ENCODE data around the gene C1RL.

The C1RL gene

DNA sequence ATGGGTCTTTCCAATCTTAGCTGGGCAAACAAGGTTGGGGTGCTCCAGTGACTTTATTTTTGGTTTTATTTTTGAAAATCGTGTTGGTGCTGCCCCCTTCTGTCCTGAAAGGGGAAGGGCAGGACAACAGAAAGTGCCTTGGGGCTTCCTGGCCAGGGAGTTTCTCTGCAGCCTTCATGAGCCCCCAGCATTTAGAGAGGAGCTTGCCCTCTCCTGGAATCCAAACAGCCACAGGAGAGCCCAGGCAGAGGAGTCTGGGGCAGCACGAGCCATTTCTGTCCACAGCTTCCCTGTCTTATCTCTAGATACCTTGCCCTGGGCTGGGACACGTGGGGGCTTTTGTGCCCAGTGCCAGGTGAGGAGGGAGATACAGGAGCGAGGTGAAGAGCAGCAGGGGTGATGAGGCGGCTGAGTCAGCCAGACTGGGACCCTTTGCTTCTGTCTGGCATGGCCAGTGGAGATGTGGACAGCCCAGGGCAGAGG, 4.4 kb upstream of the C1RL start:
- peak; percentile 40 for DNase-seq

GRCh38 chr12:7112041-7112440, 3.0 kb upstream of the C1RL start:
- no peak for DNase-seq

- no peak for DNase-seq
Observed at GRCh38 chr12:7110661-7111060, 1.6 kb upstream of the C1RL start.

- no peak for DNase-seq
Observed at GRCh38 chr12:7109572-7109920, 532 bp upstream of the C1RL start.

GRCh38 chr12:7108003-7108795, 815 bp downstream of the C1RL start:
- DNase-seq: peak; percentile 67

DNA sequence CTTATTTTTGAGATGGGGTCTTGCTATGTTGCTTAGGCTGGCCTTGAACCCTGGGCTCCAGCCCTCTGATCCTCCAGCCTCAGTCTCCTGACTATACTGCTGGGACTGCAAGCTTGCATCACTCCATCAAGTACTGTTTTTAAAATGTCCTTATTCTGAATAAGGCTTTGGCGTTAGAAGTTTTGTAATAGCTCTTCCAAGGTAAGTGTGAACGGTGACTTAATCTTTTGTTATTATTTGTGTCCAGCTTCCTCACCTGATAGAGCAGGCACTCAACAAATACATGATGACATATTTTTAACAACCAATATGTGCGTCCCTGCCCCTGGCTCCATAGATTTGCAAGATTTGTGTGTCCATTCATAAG, 1.4 kb downstream of the C1RL start:
- no peak for DNase-seq

DNA sequence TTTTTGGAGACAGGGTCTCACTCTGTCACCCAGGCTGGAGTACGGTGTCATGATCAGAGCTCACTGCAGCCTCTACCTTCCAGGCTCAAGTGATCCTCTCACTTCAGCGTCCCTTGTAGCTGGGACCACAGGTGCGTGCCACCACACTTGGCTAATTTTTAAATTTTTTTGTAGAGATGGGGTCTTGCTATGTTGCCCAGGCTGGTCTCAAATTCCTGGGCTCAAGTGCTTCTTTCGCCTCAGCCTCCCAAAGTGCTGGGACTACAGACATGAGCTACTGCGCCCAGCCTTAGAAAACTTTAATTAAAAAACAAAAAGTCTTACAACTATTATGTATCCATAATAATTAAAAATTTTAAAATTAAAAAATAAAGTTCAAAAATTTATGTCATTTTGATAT, 1.8 kb downstream of the C1RL start:
- peak; percentile 7 for DNase-seq

DNA sequence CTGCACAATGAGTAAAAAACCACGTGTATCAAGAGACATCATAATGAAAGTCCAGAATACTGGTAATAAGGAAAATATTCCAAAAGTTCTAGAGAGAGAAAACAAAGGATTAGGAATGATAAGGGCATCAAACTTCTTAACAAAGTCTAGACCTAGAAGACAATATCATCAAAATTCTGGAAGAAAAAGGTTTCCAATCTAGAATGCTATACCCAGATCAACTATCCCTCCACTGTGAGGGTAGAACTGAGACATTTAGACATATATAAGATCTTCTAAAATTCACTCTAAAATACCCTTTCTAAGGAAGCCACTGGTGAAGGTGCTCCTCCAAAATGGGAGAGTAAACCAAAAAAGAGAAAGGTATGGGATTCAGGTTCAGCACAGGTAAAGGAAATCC, 2.9 kb downstream of the C1RL start:
- DNase-seq: no peak

DNA sequence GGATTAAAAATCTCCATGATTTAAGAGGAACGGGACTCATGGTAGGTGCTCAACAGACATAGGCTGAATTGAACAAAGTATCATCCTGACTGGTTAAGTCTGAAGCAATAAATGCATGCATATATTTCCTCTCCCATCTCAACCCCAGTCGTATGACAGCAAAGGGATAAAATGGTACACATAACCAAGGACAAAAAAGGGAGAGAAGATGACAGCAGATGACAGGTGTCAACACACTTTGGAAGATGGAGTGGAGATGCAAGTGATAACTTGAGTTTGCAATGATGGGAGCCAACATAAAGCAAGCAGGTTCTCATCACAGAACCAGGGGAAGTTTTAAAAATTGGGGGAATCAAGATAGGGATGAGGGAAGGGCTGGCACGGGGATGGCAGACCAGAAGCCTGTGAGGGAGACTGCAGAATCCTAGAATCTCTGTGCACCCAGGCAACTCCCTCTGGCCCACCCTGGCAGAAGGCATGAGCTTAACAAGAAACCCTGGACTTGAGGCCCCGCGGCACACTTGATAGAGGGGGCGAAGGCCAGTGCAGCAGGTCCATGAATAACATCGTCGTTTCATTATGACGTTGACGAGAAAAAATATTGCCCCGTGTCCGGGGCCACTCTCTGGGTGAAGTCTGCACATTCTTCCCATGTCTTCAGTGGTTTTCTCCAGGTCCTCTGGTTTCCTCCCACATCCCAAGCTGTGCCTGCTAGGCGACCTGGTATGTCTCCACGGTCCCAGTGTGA, 5.0 kb downstream of the C1RL start:
- DNase-seq: peak; percentile 4

GRCh38 chr12:7102582-7102981, 6.4 kb downstream of the C1RL start:
- DNase-seq: no peak

DNA sequence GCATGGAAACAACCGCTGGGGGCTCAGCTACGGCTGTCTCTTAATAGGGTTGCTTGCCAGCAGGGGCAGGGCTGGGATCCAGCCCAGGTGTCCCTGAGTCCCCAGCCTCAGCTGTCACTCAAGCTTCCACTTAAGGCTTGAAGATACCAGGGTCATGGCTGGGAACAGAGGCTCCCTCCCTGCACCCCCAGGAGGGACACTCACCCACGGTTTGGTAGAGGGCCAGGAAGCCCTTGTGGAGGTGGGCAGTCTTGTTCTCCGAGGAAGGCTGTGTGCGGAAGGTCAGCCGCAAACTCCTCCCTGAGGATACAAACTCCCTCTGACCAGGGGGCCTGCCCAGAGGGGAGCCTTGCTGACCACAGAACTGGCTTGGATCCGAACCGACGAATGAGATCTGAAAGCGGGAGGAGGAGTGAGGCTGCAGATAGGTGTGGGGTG, 7.3 kb downstream of the C1RL start:
- DNase-seq: peak; percentile 6

- peak; percentile 1 for DNase-seq
Observed at GRCh38 chr12:7101047-7101693, 7.8 kb downstream of the C1RL start.

DNA sequence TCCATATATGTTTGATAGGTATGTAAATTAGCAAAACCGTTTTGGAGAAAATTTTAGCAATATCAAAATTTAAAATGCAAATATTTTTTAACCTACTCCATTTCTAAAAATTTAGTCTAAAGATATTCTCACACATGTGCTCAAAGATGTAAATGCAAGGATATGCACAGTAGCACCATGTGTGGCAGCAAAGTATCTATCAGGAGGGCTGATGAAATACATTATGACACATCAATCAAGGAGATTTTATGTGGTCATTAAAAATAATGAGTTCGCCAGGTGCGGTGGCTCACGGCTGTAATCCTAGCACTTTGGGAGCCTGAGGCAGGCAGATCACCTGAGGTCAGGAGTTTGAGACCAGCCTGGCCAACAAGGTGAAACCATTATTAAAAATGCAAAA, 8.8 kb downstream of the C1RL start:
- DNase-seq: no peak

DNA sequence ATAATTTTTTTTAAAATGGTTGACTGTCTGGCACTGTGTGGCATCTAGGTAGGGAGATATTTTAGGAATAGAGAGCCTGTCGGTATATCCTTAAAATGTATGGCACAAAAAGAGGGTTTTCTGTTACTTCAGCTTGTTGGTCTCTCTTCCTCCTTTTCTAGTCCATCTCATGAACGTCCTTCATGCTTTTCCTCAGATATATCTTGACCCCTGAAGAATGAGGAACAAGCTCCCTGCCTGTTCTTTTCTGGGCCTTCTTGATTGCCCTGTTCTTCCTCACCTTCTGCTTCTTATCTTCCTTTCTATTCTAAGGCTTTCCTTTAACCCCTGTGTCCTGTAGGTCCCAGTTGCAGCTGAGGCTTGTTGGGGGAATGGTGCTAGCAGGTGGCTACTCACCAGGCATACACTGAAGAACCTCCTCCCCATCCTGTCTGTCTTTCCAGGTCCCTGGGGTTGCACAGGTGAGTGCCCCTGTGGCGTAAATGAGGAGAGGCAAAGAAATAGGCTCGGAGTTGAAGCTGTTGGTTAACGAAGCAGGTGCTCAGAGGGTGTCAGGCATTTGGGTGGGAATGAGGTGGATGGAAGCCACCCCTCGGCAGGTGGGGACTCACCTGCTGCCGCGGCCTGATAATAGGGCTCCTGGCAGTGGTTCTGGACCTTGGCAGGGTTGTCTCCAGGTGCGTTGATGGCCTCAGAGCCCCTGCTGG, 9.6 kb downstream of the C1RL start:
- DNase-seq: peak; percentile 13

DNA sequence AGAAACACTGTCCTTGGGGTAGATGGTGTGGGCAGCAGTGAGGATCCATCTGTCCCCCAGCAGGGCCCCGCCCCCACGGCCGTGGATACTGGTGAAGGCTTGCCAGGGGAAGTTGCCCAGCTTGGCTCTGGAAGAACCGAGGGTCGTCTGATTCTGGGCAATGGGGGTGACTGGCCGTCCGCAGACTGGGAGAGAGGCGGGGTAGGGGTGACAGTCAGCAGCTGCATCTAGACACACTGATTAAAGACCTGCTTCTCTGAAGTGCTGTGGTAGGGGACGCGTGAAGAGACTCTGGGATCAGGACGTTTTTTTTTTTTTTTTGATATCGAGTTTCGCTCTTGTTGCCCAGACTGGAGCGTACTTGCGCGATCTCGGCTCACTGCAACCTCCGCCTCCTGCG, 12.0 kb downstream of the C1RL start:
- DNase-seq: no peak

DNA sequence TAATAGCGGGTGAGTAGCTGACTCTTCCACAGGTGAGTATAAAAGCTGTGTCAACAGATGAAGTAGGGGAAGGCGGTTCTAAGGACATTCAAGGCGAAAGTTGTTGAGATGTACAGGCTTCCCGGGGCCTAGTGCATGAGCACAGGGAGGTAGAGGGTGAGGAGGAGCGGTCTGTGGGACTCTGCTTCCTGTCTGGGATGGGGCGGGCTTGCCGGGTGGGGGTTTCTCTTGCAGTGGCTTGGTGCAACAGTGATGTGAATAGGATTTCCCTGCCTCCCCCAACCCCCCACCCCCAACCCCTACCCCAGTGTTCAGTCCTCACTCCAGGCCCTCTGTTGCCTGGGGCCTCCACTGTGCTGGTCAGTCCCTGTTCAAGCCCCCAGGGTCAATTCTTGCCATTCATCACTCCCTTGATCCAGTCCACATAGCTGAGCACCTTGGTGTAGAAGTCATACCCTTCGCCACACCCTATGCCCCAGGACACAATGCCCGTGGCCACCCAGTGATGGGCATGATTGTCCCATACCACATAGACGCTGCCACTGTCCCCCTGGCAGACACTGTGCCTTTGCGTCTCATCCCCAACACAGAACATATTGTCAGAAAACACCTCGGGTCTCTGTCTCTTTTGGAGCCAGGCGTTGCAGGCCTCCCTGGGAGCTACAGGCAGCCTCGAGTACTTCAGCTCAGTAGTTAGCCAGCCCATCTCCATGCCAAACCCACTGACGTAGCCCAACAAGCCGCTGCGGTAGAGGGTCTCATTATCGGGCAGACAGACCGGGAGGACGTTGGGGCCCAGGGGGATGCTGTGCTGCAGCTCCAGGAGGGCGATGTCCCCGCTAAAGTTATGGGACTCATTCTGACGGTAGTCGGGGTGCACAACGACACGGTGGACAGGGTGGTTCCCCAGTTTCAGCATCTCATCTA, 12.7 kb downstream of the C1RL start:
- no peak for DNase-seq

DNA sequence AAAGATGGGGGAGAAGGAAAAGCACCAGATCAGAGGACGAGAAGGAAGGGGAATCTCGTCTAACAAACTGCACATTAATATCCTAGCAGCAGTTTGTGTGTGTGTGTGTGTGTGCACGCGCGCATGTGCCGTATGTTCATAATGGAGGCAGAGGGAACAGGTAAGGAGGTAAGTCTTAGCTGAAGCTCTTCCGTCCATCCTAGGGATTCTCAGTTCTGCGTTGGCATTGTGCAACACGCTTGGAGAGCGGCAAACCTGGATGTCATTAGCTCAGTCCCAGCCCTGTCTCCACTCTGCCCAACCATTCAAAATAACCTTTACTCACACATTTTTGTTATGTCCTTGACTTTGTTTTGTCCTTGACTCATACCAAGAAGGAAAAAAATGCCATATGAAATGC, 15.1 kb downstream of the C1RL start:
- DNase-seq: no peak

- DNase-seq: no peak
Observed at GRCh38 chr12:7093486-7093885, 15.5 kb downstream of the C1RL start.

GRCh38 chr12:7092986-7093460, 16.0 kb downstream of the C1RL start:
- no peak for DNase-seq

GRCh38 chr12:7092229-7092985, 16.6 kb downstream of the C1RL start, which contains the start of gene C1R:
Gene C1R, minus strand, starts transcription at chr12:7092445. Its CDS starts 57 bp downstream, at chr12:7092388.
- peak; percentile 74 for DNase-seq

DNA sequence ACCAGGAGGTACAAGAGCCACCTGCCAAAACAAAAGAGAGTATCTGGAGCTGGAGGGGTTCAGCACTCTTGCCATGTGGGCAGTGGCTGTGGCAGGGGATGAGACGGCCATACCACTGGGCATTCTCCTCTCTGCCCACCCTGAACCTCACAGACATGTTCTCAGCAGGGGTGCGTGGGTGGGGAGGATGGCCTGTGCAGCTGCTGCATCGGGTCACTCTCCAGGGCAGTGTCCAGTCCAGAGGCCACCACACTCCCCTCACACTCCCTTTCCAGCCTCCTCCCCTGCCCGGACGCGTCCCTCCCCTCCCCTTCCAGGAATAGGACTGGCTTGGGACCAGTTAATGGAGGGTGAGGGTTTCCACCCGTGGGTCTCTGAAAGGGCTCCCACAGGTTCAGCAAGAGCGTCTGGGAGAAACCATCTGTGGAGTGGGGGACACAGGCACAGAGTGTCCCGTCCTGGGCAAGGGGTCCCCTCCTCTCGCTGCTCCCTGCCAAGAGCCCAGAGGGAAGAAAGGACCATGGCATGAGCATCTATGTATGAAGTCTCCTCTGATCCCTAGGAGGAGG, 17.3 kb downstream of the C1RL start:
- no peak for DNase-seq

All from activated T-cell treated with anti-CD3 and anti-CD28 coated beads, Interleukin-2, amount 50 U/mL, for 1 hour (primary cell).